ENCODE data around the gene CAMK2D.
A peak's percentile ranks its signal among the peaks of the same experiment; 100 is the strongest.
"Not testable (repeated sequence)": the region's sequence is repeated elsewhere in the genome, so short reads cannot be mapped to it uniquely, and the experiment has no call there.

CAMK2D gene

DNA sequence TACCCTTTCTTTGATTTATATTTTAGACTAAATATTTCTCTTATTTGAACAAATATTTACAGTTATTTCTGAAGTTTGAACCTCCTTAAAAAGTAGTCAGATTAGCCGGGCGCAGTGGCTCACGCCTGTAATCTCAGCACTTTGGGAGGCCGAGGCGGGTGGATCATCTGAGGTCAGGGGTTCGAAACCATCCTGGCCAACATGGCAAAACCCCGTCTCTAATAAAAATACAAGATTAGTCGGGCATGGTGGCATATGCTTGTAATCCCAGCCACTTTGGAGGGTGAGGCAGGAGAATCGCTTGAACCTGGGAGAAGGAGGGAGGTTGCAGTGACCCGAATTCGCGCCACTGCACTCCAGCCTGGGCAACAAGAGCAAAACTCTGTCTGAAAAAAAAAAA, 2.4 kb upstream of the CAMK2D start:
- DNase-seq (ENCODE audit: low read depth in 2 of 3, low spot score in 2 of 3): not testable (repeated sequence)

DNA sequence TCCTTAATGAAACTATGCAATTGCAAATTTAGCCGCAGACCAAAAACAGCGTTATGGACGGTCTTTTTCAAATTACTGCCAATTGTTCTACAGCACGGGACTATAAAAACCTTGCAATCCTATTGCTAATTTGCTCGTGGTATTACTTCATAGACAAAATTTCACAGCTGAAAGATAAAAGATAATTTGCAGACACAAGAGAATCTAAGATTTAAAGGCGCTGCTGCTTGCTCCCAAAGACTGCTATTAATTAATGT, 1.4 kb upstream of the CAMK2D start:
- no peak for DNase-seq (ENCODE audit: low read depth in 2 of 3, low spot score in 2 of 3)

DNA sequence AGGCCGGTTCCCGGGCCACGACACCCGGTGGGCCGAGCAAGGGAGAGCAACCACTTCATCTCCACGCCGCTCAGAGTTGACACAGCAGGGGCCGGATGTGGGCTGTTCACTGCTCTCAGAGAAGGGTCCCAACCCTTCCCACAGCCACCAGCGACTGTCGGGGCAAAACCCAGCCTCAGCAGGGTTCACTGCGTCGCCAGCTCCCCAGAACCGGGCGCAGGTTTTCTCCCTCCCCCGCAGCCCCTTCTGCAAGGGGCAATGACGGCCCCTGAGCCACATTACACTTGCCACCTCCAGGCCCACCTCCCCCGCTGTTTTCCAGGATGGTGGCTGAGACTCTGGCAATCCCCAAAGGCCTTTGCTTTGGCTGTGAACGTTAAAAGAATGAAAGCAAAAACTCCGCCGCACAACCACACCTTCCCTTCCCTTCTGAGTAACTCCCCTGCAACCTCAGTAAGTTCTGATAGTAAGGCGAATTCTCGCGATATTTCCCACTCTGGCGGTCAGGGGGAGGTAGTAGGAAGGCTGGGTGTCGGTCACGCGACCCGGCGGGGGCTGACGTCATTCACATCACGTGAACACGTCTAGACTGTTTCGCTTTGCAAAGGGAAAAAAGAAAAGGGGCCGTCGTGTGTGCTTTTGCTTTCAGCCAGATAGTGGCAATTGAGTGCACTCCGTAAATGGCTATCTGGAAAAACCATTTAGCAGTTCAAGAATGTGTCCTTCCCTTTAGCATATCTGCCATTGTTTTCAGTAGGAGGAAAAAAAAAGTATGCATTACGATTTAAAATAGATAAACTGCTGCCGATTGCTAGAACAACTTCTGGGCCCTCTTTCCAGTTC, 869 bp upstream of the CAMK2D start:
- peak; percentile 87 to 97 (median 94) for DNase-seq (ENCODE audit: low read depth in 2 of 3, low spot score in 2 of 3)

- peak; percentile 28 to 51 (median 33) for DNase-seq (ENCODE audit: low read depth in 2 of 3, low spot score in 2 of 3)
These were observed 531 bp downstream of the CAMK2D start for GRCh38 chr4:113760795-113761619.

- DNase-seq (ENCODE audit: low read depth in 2 of 3, low spot score in 2 of 3): no peak
These were observed 1.3 kb downstream of the CAMK2D start for GRCh38 chr4:113760094-113760794.

GRCh38 chr4:113759696-113760093, 1.8 kb downstream of the CAMK2D start:
- no peak for DNase-seq (ENCODE audit: low read depth in 2 of 3, low spot score in 2 of 3)

GRCh38 chr4:113758372-113758771, 3.2 kb downstream of the CAMK2D start:
- DNase-seq (ENCODE audit: low read depth in 2 of 3, low spot score in 2 of 3): no peak

DNA sequence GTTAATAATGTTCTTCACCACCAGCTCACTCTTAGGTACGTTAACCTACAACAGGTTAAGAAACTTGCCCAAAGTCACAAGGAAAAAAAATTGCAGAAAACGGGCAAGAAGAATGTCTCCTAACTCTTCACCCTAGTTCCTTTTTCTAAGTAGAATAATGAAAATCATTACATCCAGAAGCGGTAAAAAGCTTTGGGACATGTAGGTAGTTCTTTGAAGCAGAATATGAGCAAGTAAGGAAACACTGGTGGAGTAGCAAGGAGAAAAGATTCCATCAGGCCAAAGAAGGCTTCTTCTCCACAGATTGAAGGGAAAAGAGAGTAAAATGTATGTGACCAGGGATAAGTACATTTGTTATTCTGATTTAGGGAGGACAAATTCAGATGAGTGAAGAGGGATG, 4.1 kb downstream of the CAMK2D start:
- no peak for DNase-seq (ENCODE audit: low read depth in 2 of 3, low spot score in 2 of 3)

- no peak for DNase-seq (ENCODE audit: low read depth in 2 of 3, low spot score in 2 of 3)
These were observed 5.5 kb downstream of the CAMK2D start for GRCh38 chr4:113756005-113756410.

GRCh38 chr4:113750734-113751133, 10.8 kb downstream of the CAMK2D start:
- no peak for DNase-seq (ENCODE audit: low read depth in 2 of 3, low spot score in 2 of 3)

DNA sequence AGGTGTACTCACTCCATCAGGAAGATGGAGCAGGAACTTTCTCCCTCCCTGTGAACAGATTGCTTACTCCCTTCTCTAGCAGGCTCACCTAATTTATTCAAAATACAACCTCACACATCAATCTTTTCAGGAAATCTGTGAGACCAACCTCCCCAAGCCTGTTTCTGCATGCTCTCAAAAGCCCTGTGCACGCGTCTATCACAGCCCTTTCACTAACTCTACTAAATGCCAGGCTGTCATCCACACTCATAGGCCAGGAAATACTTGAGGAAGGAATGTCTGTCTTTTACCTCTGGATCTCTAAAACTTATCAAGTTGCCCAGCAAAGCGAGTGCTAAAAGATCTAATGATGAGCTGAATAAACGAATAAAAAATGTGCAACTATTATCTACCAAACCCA, 11.2 kb downstream of the CAMK2D start:
- DNase-seq (ENCODE audit: low read depth in 2 of 3, low spot score in 2 of 3): no peak

DNA sequence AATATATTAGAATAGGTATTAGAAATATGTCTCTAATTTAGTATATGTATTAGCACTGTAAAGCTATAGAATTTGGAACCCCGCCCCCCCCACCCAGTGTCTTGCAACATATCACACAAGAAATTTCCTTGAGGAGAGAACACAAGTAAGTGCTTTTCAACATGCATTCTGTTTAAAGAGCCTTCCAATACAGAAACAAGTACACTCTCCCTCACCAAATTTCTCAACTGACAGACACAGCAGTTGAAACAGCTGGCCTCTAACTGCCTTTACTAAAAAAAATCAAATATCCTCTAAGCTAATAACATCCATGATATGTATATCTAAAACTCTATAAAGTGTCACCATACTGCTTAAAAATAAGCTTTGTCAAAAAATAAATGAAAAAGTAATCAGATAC, 12.4 kb downstream of the CAMK2D start:
- no peak for DNase-seq (ENCODE audit: low read depth in 2 of 3, low spot score in 2 of 3)

DNA sequence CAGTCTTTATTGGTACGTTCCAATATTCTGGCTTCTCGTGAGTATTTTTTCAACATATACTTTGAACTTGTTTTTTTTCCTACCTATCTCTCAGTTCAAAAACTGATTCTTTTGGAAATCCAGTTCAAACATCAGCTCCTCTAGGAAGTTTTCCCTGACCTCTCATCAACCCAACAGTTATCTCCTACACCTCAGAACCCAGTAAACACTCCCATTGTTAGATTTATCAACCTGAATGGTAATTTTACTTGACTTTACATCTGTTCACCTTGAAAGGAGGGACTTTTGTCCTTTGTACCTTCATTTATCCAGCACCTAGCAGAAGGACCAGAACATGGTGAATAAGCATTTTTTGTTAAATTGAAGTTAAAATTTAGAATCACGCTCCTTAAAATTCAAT, 13.6 kb downstream of the CAMK2D start:
- no peak for DNase-seq (ENCODE audit: low read depth in 2 of 3, low spot score in 2 of 3)

- DNase-seq (ENCODE audit: low read depth in 2 of 3, low spot score in 2 of 3): no peak
These were observed 15.8 kb downstream of the CAMK2D start for GRCh38 chr4:113745711-113746110.

GRCh38 chr4:113744667-113745240, 16.8 kb downstream of the CAMK2D start:
- no peak for DNase-seq (ENCODE audit: low read depth in 2 of 3, low spot score in 2 of 3)

GRCh38 chr4:113743690-113744089, 17.8 kb downstream of the CAMK2D start:
- DNase-seq (ENCODE audit: low read depth in 2 of 3, low spot score in 2 of 3): no peak

DNA sequence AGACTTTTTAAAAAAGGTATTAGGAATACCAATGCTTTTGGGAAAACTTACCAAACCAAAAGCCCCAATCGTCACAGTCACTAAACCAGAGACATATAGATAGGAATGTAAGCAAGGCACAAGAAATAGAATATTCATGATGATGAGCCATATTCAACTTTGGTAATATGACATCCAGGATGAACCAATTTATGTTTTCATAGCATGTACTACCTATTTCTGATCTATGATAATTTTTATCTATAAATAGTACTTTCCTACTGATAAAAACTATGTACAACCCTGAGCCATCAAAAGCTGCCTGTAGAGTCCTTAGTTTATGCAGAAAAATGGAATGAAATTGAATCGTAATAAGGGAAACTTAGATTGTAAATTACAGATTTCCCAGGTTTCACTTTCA, 18.9 kb downstream of the CAMK2D start:
- no peak for DNase-seq (ENCODE audit: low read depth in 2 of 3, low spot score in 2 of 3)

GRCh38 chr4:113741956-113742355, 19.6 kb downstream of the CAMK2D start:
- DNase-seq (ENCODE audit: low read depth in 2 of 3, low spot score in 2 of 3): no peak

GRCh38 chr4:113740857-113741379, 20.6 kb downstream of the CAMK2D start:
- no peak for DNase-seq (ENCODE audit: low read depth in 2 of 3, low spot score in 2 of 3)

DNA sequence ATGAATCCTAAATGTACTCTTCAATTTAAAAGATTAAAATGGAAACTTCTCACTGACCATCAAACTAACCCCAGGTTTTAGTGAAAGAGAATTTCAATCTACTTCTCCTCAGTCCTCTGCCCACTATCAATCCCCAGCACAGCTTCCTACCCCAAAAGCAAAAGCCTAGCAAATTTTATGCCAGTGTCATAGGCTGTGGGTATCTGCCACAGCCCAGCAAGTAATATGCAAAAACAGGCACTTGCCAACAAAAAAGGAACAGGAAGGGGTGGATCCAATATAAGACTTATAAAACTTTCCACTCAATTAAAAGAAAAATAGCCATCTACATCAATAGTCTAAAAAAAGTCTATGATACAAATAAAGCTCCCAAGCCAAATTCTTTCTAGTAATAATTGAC, 22.3 kb downstream of the CAMK2D start:
- no peak for DNase-seq (ENCODE audit: low read depth in 2 of 3, low spot score in 2 of 3)

GRCh38 chr4:113738251-113738650, 23.3 kb downstream of the CAMK2D start:
- DNase-seq (ENCODE audit: low read depth in 2 of 3, low spot score in 2 of 3): no peak
